Cortex of kidney (tissue), 1 donor: ENCODE data around the gene CERKL.

Experiments
- DNase-seq: peaks from one replicate; lab custom pipeline; 2025; lab: John Stamatoyannopoulos, UW

The CERKL gene

GRCh38 chr2:181677912-181678586, 21.1 kb upstream of the CERKL start:
- no peak for DNase-seq

DNA sequence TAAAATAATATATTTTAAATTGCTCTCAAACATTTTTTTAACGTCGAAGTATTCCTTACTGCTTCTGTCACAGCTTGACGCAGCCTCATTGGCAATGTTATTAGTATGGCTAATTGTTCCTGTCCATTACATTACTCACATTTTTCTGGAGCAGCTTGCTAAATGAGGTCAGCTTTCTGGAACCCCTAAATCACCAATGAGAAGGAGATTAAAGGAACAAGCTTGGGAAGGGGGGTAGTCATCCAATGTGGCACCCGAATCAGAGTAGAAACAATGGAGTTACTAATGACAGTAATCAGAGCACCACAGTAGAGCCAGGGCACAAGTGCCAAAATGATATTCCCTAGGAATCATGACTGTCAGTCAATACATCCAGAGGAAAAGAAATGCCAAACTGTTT, 18.3 kb upstream of the CERKL start:
- no peak for DNase-seq

DNA sequence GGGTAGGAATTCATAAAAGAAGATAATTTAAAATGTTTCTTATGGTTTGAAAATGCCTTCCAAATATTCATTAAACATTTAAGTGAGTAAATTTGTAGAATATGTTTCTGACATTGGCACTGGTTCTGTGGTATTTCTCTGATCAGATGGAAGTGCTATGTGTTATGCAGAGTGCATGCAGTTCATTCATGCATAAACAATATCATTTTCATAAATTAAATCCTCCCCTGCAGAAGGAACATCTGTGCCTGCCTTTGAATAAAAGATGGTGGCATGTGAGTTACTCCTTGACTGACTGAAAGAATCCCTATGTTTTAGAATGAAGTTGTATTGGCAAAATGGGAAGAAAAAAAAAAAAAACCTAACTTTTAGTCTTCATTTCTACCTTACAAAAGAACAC, 17.6 kb upstream of the CERKL start:
- DNase-seq = no peak

GRCh38 chr2:181673173-181673572, 16.3 kb upstream of the CERKL start:
- DNase-seq = no peak

- no peak for DNase-seq
Measured at GRCh38 chr2:181672255-181673008, 15.5 kb upstream of the CERKL start.

DNA sequence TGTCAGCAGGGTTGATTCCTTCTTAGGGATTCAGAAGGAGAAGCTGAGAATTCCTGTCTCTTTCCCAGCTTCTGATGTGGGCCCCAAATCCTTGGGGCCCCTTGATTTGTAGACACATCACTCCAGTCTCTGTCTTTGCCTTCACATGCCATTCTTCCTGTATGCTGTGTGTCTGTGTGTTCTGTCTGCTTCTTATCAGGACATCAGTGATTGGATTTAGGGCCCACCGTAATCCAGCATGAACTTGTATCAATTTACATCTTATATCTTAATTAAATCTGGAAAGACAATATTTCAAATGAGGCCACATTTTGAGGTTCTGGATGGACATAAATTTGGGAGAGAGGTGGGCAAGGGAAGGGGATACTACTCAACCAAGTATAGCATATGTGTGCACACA, 13.7 kb upstream of the CERKL start:
- no peak for DNase-seq

- no peak for DNase-seq
Measured at GRCh38 chr2:181667234-181667633, 10.3 kb upstream of the CERKL start.

DNA sequence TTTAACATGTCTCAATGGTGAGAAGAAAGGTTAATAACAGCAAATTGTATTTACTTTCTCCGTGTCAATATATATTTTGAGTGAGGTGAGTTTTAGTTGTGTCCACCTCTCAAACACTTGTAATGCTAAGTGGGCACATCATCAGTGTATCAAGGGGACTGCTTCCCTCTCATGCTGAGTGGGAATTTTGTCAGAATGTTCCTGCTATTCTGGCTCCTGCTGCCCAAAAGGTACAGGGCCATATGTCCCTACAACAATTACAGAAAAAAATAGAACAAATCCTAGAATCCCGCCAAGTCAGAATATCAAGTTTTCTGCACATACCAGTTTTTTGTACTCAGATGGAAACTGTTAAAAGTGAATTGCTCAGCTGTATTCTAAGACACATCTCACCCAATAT, 5.4 kb upstream of the CERKL start:
- DNase-seq = no peak

- DNase-seq = no peak
Measured at GRCh38 chr2:181660181-181660580, 3.3 kb upstream of the CERKL start.

- DNase-seq = no peak
Measured at GRCh38 chr2:181658444-181658843, 1.5 kb upstream of the CERKL start.

DNA sequence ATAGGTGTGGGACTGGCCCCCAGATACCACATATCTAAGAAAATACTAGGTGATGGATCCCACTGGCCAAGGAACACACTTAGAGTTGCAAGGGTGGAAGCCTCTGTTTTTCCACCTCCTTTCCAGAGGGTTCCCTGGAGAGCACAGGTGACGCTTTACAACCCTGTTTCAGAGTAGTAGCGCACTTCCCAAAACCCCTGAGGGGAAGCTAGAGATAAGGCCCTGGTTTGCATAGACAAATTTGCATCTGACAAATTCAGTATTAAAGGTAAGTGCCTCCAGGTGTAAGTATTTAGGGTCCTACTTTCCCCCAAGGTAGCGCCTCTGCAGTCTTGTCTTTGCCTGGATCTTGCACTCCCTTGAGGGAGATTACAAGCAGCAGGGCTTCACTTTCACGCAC, 474 bp upstream of the CERKL start:
- DNase-seq = no peak

DNA sequence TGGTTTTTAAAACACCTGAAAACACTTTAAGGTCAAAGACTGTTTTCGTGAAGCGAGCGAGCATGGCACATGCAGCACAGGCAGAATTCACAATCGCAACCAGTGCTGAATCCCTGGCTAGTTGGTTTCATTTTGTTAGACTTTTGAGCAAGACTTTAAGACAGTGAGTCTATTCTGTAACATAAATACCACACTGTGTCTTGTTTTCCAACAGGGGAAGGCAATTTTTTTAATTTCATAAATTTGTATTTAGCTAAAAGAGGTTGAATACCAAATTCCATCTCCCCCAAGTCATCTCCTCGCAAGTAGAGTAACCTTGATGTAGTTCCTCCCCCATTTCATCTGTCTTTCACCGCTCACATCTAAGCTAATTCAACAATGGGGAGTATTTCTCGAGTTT, 1.4 kb downstream of the CERKL start:
- no peak for DNase-seq

GRCh38 chr2:181649436-181649979, 7.4 kb downstream of the CERKL start:
- no peak for DNase-seq

GRCh38 chr2:181648478-181649155, 8.3 kb downstream of the CERKL start:
- no peak for DNase-seq

DNA sequence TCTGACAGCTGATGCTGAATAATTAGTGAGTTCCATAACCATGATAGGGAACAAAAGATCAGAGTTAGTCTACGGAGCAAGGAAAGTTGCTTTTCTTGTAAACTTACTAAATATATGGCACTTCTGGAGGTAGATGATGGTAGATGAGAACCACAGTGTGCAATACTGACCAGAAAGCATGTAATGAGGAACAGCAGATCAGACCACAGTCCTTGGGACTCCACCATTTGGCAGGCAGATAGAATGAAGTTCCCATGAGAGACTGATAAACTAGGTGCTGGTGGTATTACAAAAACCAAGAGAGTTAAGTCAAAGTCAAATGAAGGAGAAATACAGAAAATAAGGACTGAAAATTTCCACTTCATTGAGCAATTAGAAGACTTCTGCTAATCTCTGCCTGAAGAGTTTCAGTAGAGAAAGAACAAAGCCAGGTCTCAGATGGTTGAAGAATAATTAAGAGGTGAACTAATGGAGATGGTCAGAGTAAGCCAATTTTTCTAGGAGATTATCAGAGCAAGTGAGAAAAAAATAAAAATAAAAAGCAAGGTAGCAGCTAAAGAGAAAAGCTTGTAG, 10.4 kb downstream of the CERKL start:
- DNase-seq = no peak

- DNase-seq = no peak
Measured at GRCh38 chr2:181643151-181643550, 13.8 kb downstream of the CERKL start.

- no peak for DNase-seq
Measured at GRCh38 chr2:181642086-181642485, 14.8 kb downstream of the CERKL start.

DNA sequence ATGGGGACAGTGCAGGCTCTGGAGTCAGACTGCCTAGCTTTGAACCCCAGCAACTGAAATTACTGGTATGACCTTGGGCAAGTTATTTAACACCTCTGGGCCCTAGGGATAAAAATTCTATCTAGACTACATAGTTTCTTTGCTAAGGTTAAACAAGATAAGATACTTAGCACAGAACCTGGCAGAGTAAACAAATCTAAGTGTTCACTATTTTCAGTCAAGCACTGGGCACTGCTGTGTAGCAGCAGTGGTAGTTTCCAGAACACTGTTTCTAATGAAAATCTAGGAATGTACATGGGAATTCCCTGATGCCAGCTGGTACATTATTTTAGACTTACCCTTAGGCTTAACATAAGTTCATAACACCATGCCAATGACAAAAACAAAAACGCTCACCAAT, 17.2 kb downstream of the CERKL start:
- DNase-seq = no peak

GRCh38 chr2:181632733-181633401, 24.0 kb downstream of the CERKL start:
- DNase-seq = no peak

- DNase-seq = no peak
Measured at GRCh38 chr2:181628590-181629585, 28.0 kb downstream of the CERKL start.

GRCh38 chr2:181627545-181627944, 29.4 kb downstream of the CERKL start:
- DNase-seq = no peak
